Muscle layer of duodenum (tissue), 2 donors: ENCODE measurements around the gene UNCX.

ENCODE experiments used
- H3K27ac ChIP-seq: one replicate; pipeline ENCODE4 v1.7.0; 2013; ENCODE audit warnings: mild to moderate bottlenecking, low read length
- H3K27me3 ChIP-seq: one replicate; pipeline ENCODE4 v1.7.0; 2013; ENCODE audit warnings: low read depth, mild to moderate bottlenecking, control low read depth, low read length
- H3K36me3 ChIP-seq, 2 donors: one replicate each; pipeline ENCODE4 v1.7.0; 2013; ENCODE audit warnings: low read length in 2 of 2, control low read depth in 1 of 2, mild to moderate bottlenecking in 1 of 2; ENCODE audit not compliant: insufficient read depth in 2 of 2, control insufficient read depth in 1 of 2
- H3K4me1 ChIP-seq, 2 donors: one replicate each; pipeline ENCODE4 v1.7.0; 2013; ENCODE audit warnings: low read length in 2 of 2, mild to moderate bottlenecking in 2 of 2, control low read depth in 1 of 2, moderate library complexity in 1 of 2; ENCODE audit not compliant: insufficient read depth in 2 of 2, control insufficient read depth in 1 of 2
- H3K4me3 ChIP-seq, 2 donors: one replicate each; pipeline ENCODE4 v1.7.0; 2013; ENCODE audit warnings: low read length in 2 of 2, low read depth in 1 of 2, mild to moderate bottlenecking in 1 of 2
- H3K9me3 ChIP-seq, 2 donors: one replicate each; pipeline ENCODE4 v1.7.0; 2013; ENCODE audit warnings: low read length in 2 of 2, control low read depth in 1 of 2, mild to moderate bottlenecking in 1 of 2; ENCODE audit not compliant: control insufficient read depth in 1 of 2
- donor health status: healthy.

The UNCX gene

DNA sequence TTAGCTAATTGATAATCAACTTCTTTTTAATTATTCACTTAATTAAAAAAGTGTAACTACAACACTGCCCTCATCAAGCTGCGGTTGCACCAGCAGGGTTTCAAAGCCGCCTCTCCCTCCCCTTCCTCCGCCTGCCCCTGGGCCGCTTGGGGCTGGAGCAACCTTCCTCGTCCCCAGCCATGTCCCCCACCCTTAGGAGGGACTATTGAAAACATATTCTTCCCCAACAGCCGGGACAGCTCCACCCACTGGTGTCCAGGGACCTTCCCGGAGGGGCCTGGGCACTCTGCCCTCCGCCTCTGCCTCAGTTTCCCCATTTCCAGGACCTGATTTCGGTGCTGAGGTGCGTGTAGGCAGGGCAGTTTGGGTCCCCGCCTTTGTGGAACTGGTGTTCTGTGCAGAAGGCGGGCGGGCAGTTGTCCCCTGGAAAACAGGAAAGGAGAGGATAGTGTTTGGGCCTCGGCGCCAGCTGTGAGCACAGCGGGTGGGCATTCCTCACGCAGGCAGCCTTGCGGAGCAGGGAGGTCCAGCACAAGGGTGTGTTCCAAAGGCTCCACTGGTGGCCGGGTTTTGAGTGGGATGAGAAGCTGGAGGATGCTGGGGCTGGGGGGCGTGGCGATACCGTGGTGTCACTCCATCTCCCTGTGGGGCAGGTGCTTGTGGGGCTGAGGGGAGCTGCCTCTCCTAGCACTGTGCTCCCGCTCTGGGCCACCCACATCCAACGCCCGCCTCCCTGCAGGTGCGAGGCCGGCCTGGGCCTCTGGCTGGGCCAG, 15.7 kb downstream of the UNCX start:
- H3K4me3 ChIP-seq: no peak overlapping the region
- H3K4me1 ChIP-seq: peaks cover 0 to 24% of the 10 kb centered on the region in 2 donors
- no peak overlapping the region for H3K27ac ChIP-seq
- no peaks in the 10 kb centered on the region for H3K36me3 ChIP-seq
- no peaks in the 10 kb centered on the region for H3K9me3 ChIP-seq
- peaks cover 74% of the 10 kb centered on the region for H3K27me3 ChIP-seq

DNA sequence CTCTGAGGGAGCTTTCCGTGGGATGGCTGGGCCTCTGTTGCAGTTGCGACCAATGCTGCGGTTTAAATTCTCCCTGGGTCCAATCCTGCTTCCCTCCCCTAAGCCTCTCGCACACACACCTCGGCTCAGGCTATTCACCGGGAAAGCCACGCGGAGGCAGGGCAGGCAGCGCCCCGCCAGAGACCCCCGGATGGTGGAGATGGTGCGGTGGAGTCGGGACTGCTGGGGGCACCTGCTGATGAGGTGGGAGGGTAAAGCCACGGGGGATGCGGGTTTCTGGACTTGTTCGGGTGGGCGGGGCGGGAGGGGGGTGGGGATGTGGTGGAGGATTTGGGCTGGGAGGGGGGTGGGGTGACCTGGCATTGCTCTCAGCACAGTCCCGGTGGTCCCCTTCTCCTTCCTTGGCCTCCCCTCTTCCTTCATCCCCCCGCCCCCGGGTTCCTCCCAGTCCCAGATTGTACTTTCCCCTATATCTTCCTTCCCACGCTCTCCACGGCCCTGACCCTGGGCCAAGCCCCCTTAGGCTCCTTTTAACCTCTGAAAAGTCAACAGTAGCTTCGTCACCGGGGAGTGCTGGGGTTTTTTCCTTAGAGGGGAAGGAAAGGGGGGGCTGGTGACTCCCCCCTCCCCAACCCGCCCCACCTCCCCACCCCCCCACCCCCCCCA, 16.4 kb downstream of the UNCX start:
- H3K27me3 ChIP-seq: peaks cover 72% of the 10 kb centered on the region
- H3K4me3 ChIP-seq: no peak overlapping the region
- peaks cover 0 to 21% of the 10 kb centered on the region in 2 donors for H3K4me1 ChIP-seq
- no peak overlapping the region for H3K27ac ChIP-seq
- no peaks in the 10 kb centered on the region for H3K36me3 ChIP-seq
- H3K9me3 ChIP-seq: no peaks in the 10 kb centered on the region

- Histone ChIP-seq H3K9me3 (no peaks in the 10 kb centered on the region), H3K27ac (no peak overlapping the region), H3K4me3 (no peak overlapping the region), H3K36me3 (no peaks in the 10 kb centered on the region), H3K4me1 (peaks cover 0 to 21% of the 10 kb centered on the region in 2 donors), H3K27me3 (peaks cover 71% of the 10 kb centered on the region)
These were observed 17.1 kb downstream of the UNCX start for GRCh38 chr7:1249731-1250130.

DNA sequence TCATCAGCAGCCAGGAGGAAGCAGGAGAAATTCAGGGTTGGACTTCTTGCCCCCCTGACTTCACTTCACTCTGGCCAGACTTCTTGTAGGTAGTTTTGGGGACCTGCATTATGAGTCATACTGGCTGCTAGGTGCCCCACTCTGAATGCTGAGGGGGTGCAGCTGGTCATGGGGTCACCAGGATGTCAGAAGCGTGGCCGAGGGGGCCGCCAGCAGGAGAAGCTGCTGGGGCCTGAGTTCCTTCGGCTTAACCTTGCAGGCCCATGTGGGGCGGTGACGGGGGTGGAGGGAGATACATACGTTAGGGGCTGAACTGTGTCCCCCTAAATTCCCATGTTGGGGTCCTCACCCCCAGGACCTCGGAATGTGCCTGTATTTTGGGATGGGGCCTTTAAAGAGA, 18.2 kb downstream of the UNCX start:
- Histone ChIP-seq H3K27ac (no peak overlapping the region), H3K36me3 (no peaks in the 10 kb centered on the region), H3K27me3 (peaks cover 66% of the 10 kb centered on the region), H3K4me3 (no peak overlapping the region), H3K9me3 (no peaks in the 10 kb centered on the region), H3K4me1 (peaks cover 0 to 21% of the 10 kb centered on the region in 2 donors)

DNA sequence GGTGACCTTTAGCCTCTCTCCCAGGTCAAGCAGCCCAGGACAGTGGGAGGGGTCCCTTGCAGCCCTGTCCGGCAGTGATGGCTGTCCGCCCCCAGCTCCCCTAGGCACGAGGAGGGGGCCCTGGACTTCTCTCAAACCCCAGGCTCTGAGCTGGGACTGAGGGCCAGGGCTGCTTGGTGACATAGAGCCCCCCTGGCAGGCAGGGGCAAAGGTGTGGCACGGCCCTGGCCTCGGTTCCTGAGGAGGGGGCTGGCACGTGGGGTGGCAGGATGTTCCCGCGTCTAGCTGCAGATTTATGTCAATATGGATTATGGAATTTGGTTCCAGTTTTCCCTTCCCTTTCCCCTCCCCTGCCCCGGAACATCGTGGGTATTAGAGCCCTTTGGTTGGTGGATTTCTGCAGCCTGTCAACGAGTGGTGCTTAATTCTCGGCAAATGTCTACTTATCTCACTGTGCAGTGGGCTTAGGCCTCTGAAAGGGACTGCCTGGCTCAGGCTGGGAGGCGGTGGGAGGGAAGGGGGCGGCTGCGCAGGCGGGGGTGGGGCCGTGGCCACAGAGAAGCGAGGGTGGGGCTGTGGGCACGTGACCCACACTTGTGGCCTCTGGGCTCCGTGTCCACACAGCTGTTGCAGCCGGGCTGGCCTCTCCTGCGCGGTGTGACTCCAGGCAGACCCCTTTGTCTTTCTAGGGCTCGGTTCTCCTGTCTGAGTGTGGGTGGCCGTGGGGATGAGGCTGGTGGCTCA, 19.3 kb downstream of the UNCX start:
- Histone ChIP-seq H3K27ac (no peak overlapping the region), H3K9me3 (no peaks in the 10 kb centered on the region), H3K27me3 (peaks cover 56% of the 10 kb centered on the region), H3K4me3 (no peak overlapping the region), H3K36me3 (no peaks in the 10 kb centered on the region), H3K4me1 (peaks cover 0 to 14% of the 10 kb centered on the region in 2 donors)

DNA sequence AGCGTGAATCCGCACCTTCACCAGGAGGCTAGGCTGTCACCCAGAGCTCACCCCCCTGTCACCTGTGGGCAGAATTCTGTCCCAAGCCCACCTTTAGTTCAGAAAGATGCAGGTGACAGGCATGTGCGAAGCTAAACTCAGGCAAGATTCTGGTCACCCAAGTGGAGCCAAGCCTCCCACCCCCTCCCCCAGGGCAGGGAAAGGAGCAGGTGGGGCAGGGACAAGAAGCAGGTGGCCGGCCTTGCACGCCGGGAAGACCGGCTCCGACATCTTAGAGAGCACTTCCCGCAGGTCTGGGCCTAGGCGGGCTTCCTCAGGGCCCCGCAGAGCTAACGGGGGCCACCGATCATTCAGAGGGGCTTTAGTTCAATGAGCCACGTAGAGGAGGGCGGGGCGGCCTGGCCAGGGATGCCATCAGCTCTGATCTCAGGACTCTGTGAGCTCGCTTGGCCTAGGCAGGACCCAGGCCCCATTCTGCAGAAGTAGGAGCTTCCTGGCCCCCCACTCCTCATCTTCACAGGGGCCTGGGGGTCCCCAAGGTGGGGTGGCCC, 19.9 kb downstream of the UNCX start:
- H3K4me3 ChIP-seq: no peak overlapping the region
- H3K27me3 ChIP-seq: peaks cover 55% of the 10 kb centered on the region
- no peak overlapping the region for H3K27ac ChIP-seq
- no peaks in the 10 kb centered on the region for H3K36me3 ChIP-seq
- H3K9me3 ChIP-seq: no peaks in the 10 kb centered on the region
- peaks cover 0 to 7% of the 10 kb centered on the region in 2 donors for H3K4me1 ChIP-seq

DNA sequence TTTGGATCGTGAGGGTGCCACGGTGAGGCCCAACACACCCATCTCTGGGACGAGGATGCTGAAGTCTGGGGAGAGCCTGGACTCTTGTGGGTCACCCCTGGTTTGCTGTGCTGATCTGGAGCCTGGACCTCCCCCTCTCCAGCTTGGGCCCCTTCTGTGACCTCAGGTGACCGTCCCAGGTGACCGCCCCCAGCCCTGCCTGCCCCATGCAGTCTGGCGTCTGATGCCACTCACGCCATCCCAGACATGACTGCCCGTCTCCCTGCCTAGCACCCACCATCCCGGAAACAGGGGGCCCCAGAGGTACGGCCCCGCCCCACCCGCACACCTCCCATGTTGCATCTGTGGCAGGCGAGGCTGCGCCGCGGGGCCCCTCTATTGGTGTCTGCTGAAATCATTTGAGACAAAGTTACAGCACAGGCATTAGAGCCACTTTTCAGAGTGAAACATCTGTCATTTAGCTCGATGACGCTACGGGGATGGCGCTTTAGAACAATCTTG, 21.1 kb downstream of the UNCX start:
- peaks cover 45% of the 10 kb centered on the region for H3K27me3 ChIP-seq
- H3K4me1 ChIP-seq: no peaks in the 10 kb centered on the region

GRCh38 chr7:1254281-1255079, 21.8 kb downstream of the UNCX start:
- Histone ChIP-seq H3K9me3 (no peaks in the 10 kb centered on the region), H3K36me3 (no peaks in the 10 kb centered on the region), H3K4me1 (no peaks in the 10 kb centered on the region), H3K27me3 (peaks cover 43% of the 10 kb centered on the region), H3K27ac (no peak overlapping the region), H3K4me3 (no peak overlapping the region)

More for the DNA sequence above, 21.1 kb downstream of the UNCX start:
- Histone ChIP-seq H3K27ac (no peak overlapping the region), H3K9me3 (no peaks in the 10 kb centered on the region), H3K4me3 (no peak overlapping the region), H3K36me3 (no peaks in the 10 kb centered on the region)

- Histone ChIP-seq H3K36me3 (no peaks in the 10 kb centered on the region), H3K4me1 (no peaks in the 10 kb centered on the region), H3K27ac (no peak overlapping the region), H3K4me3 (no peak overlapping the region), H3K27me3 (peaks cover 38% of the 10 kb centered on the region), H3K9me3 (no peaks in the 10 kb centered on the region)
These were observed 22.6 kb downstream of the UNCX start for GRCh38 chr7:1255080-1255816.

DNA sequence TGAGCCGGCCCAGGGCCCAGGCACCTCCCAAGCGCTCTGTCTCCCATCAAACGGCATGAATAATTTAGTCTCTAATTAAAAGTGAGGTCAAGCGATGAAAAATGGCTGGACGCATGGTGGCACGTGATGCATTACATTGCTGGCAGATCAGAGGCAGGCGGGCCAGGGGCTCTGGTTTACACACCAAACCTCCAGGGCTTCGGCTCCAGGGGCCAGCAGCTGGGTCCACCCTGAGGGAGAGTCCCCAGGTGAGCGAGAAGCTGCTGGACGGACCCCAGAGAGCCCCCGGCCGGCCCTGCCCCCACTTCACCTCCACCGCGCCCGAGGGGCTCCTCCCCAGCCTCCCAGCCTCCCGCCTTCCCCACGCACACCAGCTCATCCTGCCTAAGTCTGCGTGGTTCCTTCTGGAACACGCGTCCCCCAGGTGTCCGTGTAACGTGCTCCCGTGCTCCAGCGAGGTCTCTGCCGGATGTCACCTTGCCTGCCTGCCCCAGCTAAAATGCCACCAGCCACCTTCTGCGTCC, 23.2 kb downstream of the UNCX start:
- no peaks in the 10 kb centered on the region for H3K36me3 ChIP-seq
- H3K27ac ChIP-seq: no peak overlapping the region
- no peaks in the 10 kb centered on the region for H3K4me1 ChIP-seq
- H3K4me3 ChIP-seq: no peak overlapping the region
- no peaks in the 10 kb centered on the region for H3K9me3 ChIP-seq
- H3K27me3 ChIP-seq: peaks cover 35% of the 10 kb centered on the region
